GM19324 (cell line): Measurements from ENCODE around the gene TTLL5.

Source experiments
- ATAC-seq: cut with Tn5 transposase; IDR thresholded peaks from one replicate; pipeline ENCODE4 v1.9.1; 2021; ENCODE audit warnings: mild to moderate bottlenecking, moderate library complexity; ENCODE audit not compliant: unreplicated experiment, low FRiP score

Gene TTLL5

DNA sequence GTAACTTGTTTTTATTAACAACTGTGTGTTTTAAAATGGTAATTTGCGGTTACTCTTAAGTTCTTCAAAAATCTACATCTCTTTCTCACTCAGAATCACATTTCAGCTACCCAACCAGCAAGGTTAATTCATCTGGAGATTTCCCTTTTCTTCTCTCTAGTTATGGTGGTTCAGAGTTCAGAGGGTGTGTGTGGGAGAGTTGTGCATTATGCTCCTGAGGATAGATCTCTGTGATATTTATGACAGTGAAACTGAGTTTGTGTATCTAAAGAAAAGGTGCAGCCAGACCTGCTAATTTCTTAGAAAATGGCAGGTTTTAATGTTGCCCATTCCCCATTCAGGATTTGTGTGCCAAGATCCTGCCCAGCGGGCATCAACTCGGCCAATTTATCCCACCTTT lies 73.8 kb downstream of the TTLL5 start:
- ATAC-seq = no peak

DNA sequence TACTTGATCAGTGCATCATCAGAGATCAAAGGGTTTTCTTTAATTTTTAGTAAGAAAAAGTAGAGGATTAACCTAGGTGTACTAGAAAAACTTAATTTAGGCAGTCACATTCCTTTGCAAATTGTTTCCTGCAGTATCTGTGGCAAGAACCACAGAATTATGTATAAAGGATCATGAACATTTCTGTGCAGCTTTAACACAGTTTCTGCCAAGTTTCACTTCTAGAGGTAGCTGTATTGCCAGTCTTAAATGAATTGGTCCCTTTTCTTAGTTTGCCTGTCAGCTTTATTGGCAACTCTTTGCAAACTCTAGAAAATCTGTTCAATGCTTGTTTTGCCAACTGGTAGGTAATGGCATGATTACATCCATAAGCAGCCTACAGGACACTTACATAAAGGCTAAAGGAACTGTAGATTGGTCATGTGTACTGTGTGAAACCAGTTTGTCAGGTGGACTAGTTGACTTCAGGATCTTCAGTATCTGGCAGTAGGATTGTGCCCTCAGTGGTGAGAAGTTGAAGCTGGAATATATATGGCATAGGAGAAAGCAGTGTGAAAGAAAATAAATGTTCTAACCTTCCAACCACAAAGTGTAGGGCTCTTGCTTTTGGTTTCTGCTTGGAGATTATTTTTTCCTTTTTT lies 75.9 kb downstream of the TTLL5 start:
- ATAC-seq = no peak

DNA sequence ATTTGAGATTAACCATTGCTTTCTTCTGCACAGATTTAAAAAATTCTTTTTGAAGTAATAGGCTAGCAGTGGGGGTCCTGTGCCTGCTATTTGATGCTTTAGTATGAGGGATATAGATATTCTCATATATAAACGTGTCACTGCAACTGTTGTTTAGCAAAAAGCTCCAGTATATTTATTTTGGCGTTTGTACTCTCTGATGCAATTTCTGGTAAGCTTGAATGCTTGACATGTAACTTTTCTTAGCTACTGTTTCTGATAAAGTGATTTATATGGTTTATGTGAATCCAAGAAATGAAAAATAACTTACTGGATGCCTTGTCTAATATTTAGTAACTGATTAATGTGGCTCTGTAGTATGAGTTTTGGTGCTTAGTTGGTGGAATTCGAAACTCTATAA lies 77.1 kb downstream of the TTLL5 start:
- no peak for ATAC-seq

DNA sequence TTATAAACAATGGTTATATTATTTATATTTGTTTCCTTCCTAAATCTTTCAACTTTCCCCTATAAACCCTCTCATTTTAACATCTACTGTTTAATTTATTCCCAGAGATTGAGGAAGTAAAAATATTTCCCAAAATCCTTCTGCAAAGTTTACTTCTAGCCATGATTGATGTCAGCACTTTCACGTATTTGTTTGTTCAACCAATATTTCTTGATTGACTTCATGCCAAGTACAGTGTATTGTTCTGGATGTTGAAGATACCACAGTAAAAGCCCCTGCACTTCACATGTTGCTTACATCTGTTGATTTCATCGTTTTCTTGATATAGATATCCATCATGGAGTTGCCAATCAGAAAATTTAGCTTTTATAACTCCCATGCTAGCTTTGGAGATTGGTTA lies 81.8 kb downstream of the TTLL5 start:
- no peak for ATAC-seq

DNA sequence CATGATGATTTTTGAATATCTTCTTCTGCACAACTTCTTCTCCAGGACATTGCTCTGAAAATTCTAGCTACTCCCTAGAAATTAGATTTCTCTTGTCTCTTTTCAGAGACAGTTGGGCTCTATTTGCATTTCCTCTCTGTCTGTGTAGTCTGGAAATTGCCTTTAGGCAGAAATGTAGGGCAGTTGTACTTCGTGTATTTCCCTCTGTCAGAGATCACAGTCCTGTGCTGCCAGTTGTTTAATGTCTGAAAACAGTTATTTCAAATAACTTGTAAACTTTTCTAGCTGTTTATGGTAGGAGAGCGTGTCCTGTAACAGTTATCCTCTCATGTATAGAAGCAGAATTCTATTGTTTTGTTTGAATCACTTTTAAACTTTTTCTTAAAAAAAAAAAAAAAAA lies 86.9 kb downstream of the TTLL5 start:
- ATAC-seq = no peak

DNA sequence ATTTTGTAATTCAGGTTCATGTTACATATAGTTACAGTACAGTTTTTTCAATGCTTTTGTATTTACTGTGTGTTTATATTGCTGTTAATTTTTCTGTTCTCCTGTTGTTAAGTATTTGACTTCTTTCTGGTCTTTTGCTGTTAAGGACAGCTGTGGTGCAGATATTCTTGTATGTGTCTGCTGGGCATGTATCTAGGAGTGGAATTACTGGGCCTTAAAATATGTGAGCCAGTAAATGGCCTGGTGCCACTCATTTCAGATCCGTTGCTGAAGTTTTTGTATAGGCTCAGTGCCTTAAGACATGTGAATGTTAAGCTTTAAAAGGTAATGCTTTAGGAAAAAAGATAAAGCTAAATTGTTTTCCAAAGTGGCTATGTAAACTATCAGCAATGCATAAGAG lies 87.3 kb downstream of the TTLL5 start:
- no peak for ATAC-seq

DNA sequence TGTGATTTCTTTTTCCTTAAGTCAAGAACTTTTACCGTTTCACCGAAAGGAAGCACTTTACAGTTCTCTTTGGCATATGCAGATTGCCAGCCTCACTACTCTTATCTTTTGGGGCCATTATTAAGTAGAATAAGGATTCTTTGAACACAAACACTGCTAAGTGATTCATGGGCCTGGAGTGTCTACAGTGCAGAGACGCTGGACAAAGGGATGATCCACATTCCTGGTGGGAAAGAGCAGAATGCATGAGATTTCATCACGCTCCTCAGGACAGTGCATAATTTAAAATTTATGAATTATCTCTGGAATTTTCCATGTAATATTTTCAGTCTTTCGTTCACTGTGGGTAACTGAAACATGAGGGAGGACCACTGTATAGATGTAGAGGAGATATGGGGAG lies 90.2 kb downstream of the TTLL5 start:
- no peak for ATAC-seq

DNA sequence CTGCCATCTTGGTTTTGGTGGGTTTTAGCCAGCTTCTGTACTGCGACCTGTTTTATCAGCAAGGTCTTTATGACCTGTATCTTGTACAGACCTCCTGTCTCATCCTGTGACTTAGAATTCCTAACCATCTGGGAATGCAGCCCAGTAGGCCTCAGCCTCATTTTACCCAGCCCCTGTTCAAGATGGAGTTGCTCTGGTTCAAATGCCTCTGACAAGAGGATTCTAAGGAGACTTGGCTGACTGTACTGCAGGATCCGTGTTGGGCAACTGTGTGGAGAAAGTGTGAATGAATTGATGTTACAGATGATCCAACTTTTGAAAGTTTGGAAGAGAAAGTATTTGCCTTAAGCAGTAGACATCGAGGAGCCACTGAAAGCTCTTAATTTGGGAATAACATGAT lies 91.0 kb downstream of the TTLL5 start:
- ATAC-seq = no peak

DNA sequence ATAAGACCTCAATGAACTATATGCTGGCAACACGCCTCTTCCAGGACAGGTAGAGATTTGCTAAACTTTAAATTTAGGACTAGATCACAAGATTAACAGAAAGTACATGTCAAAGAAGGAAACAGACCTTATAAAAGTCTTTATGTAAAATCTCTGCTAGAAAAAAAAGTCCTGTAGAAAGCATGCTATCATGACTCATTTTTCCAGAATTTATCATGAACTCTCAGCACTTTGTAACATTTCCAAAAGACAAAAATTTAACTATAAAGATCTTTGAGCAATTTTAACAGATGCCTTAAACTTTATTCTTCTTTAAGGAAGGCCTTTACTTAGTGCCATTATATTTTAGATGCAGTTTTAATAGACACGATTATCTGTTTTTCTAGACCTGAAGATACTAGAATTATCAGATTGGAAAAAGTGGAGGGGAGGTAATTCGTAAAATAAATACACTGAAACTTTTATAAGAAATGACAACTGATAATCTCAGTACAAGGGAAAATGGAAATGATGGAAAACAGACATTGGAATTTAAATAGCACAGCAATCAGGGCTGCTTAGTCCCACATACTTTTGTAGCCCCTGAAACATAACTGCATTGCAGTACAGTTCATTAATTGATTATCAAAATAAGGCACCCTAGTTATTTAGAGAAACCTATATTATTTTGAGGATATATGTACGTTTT lies 92.0 kb downstream of the TTLL5 start:
- ATAC-seq = no peak

DNA sequence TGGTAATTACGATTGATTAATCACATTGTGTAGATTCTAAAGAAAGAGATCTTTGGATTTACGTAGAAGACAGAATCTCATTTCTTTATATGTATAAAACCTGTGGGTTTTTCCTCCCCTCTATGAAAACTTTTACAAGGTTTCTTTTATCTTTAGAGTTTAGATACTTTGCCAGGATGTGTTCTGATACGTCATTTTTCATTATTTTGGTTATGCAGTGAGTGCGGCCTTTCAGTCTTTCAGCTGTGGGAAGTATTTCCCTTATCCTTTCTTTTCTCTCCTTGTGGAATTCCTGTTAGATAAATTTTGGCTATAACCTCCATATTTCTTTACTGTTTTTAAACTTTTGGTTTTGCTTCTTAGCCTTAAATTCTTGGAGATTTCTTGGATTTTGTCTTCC lies 92.7 kb downstream of the TTLL5 start:
- ATAC-seq = no peak

DNA sequence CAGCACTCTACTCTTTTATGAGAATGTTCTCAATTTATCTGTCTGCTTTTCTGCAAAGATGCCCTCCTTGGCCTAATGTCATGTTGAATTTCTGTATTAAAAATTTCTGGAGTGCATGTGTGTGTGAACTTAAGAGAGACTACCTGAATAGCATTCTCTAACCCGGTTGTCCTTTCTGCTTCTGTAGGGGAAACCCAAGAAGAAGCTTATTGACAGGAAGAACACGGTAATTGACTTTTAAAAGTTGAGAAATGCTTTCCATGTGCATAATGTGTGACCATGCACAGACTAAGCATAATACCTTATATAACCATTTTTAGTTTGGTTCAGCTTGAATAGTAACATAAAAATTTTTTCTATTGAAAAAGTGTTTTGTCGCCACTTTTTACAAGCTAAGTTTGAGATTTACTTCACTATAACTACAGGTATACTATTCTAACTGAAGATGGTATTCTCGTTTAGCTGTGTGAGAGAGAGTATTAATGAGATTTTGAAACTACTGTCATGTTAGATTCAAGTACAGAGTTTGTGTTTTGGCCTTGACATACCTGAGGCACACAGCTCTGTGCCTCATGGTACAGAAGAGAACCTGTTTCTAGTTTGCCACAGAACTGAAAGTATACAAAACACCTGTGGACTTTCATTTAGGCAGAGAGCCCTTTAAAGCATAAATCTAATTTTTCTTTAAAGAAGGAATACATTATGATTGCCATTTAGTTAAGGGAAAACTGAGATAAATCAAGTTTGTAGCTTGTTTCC lies 96.8 kb downstream of the TTLL5 start:
- no peak for ATAC-seq

DNA sequence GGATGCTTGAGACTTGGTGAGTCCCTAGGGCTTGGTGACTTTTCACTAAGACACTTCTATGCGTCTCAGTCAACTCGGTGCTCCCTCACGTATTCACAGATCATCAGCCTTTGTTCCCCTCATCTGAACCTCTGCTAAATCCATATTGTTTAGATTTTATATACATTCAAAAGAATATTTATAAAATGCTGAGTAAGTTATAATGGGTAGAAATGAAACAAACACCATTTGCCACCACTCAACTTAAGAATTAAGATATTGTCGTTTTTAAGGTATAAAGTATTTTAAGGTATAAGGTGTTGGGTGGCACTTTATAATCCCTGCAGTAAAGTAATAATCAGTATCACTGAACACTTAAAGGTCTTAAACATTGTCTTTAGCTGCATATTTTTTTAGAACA lies 103.0 kb downstream of the TTLL5 start:
- no peak for ATAC-seq

DNA sequence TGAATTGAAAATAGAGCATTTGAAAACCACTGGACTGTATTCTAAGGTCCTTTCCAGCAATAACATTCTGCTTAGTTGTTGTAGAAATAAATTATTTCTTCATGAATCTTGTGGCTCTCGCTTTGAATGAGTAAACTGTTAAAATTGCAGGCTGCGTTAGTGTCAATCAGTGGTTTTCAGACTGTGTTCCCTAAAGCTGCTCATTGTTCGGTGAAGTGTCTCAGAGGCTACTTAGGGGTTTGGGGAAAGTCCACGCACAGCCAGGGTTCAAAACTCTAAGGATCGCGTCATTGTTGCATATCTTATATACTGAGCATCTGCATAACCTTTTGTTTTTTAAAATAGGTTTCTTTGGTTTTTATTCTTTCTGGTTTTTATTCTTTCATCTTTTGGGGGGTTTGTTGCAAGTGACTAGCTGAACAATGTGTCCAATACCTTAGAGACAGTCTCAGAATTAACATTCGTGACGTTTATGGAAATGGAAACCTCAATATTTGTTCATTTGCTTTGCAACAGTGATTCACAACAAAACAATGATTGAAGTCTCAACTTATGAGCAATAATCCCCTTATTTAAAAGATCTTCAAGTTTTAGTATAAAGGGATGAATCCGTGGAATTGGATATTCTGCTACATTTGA lies 108.1 kb downstream of the TTLL5 start:
- ATAC-seq = no peak

DNA sequence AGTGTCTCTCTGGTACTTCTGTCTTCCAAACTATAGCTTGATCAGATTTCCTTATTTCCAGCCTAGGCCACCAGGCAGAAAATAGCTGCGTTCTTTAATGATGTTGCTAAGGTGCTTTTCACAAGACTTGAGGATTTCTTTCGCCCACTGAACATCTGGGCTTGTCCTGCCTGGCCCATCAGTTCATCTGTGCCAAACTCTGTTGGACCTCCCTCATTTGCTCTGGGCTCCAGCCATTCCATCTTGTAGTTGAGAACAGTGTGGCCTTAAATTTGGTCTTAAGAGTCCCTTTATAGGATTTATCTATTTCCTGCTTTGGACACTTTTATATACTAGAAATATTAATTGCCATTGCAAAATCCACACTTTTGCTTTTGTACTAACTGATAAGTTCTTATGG lies 109.6 kb downstream of the TTLL5 start:
- no peak for ATAC-seq

DNA sequence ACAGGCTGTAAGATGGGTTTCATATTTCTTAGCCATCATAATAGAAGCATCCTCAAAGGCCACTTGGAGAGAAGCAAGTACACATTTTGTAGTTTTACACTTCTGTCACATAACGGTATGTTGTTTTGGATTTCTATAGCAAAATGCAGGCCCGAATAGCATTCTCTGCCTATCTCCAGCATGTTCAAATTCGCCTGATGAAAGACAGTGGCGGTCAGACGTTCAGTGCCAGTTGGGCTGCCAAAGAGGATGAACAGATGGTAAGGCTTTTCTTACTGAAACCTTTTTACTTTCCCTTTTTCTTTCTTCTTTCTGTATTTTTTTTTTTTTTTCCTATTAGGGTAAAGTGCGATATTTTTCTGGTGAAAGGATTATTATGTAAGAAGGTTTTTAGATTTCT lies 110.5 kb downstream of the TTLL5 start:
- ATAC-seq = no peak

DNA sequence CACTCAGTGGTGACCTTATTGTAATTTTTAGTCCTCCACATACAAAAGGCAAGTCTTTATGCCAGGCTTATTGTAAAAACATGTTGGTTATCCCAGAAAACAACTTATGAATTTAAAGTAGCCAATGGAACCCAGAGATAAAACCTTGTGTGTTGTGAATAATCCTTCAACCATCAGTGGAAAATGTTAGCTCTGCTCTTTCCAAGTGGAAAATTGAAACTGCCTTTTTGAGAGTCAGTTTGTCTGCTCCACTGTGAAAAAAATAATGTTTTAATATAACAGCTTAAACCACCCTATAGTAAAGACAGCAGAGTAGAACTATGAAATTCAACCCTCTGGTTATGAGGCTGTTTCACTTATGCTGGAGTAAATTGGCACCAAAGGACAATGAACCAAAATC lies 112.0 kb downstream of the TTLL5 start:
- no peak for ATAC-seq

DNA sequence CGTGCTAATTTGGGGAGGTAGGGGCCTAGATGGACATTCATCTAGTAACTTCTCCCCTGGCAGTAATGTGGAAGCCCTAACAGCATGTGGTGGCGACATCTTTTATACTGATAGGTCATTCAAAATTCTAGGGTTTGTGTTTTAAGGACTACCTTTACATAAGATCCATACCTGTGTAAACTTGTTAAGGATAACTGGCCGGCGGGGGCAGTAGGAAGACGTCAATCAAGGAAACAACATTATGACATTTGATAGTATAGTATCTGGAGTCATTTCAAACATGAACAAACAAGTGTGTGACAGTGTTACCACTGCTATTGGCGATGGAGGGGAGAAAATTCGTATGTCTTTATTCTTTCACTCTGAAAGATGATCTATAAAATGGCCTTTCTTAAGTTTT lies 120.0 kb downstream of the TTLL5 start:
- ATAC-seq = no peak

DNA sequence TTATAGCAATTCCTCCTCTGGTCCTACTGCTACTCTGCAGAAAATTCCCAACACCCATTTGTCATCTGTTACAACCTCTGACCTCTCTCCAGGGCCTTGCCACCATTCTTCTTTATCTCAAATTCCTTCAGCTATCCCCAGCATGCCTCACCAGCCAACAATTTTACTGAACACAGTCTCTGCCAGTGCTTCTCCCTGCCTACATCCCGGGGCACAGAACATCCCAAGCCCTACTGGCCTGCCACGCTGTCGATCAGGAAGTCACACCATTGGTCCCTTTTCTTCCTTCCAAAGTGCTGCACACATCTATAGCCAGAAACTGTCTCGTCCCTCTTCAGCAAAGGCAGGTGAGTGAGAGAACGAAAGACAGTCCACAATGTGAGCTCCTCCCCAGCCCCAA lies 122.1 kb downstream of the TTLL5 start:
- ATAC-seq = no peak

DNA sequence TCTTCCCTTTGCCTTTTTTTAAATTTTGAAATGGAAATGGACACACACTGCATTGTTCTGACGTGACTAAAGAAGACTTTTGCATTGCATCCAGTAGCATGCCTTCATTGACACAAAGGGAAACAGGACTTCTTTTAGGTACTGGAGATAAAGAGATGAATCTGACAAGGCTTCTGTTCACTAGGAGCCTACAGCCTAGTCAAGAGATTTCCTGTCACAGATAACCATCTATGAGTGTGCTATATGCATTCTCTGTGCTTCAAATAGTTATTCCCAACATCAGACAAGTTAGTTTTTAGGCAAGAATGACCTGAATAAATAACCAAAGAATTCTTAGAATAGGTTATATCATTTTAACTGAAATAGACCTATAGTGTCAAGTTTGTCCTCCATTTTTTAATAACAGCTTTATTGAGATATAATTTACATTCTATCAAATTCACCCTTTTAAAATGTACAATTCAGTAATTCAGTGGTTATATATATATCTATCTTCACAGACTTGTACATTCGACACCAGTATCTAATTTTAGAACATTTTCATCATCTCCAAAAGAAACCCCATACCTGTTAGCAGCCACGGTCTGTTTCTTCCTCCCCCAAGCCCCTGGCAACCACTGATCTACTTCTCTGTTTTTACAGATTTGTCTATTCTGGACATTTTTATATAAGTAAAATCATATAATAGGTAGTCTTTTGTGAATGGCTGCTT lies 122.7 kb downstream of the TTLL5 start:
- no peak for ATAC-seq

DNA sequence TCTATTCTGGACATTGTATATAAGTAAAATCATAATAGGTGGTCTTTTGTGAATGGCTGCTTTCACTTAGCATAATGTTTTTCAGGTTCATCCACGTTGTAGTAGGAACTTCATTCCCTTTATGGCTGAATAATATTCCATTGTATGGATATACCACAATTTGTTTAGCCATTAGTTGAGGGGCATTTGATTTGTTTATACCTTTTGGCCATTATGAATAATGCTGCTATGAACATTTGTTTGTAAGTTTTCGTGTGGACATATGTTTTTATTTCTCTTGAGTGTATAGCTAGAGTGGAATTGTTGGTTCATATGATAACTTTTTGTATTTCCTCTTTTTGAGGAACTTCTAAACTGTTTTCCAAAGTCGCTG lies 123.3 kb downstream of the TTLL5 start:
- no peak for ATAC-seq

DNA sequence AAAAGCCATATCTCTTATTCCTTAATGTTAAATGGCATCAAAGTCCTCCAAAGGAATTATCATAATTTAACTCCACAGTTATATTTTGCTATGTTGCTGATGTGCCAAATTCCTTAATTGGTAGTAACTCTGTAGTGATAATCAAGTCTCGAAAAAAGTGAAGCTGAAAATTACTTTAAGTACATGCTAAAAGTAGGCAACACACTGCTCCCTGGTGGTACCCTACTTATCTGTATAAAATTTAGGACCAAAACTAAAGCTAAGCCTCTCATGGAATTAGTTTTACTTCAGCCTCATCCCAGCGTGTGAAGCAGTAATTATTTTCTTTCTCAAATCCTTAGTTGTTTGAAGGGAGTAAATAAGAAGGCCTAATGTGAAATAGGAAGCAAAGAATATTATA lies 132.8 kb downstream of the TTLL5 start:
- no peak for ATAC-seq
